NCI-H2196 treated with DMSO at 0.1 percent for 48 hours (cell line): Measurements from ENCODE around the gene LTBP1.
"Not testable (repeated sequence)": the region's sequence is repeated elsewhere in the genome, so short reads cannot be mapped to it uniquely, and the experiment has no call there.

Source experiments
- DNase-seq: peaks from one replicate; lab custom pipeline; 2025; ENCODE audit not compliant: unreplicated experiment; lab: John Stamatoyannopoulos, UW

The LTBP1 gene

GRCh38 chr2:32946314-32947075, at the start of gene LTBP1:
LTBP1 (plus strand) TSS chr2:32946953; CDS start chr2:32947325, 372 bp downstream.
- DNase-seq, result no peak

- no peak for DNase-seq
Observed at GRCh38 chr2:32900246-32900973, 46.3 kb upstream of the LTBP1 start.

GRCh38 chr2:32901313-32901712, 45.4 kb upstream of the LTBP1 start:
- no peak for DNase-seq

- no peak for DNase-seq
Observed at GRCh38 chr2:32902174-32902573, 44.6 kb upstream of the LTBP1 start.

DNA sequence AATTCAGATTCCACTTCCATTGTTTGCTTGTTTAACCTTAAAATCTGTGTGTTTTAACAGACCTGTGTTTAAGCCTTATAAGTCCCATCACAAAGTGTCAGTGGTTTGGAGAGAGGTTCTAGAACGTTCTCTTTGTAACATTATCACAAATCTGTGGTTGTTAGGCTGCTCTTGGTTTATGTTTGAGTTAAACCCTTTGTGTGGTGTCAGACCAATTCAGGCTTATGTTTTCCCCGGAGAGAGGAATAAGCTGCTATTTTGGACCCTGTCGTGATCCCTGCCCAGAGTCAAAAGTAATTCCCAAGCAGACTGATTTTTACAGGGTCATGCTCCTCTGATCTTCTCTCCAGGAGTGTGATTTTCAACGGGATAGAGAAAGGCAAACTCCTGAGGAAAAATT, 43.8 kb upstream of the LTBP1 start:
- no peak for DNase-seq

DNA sequence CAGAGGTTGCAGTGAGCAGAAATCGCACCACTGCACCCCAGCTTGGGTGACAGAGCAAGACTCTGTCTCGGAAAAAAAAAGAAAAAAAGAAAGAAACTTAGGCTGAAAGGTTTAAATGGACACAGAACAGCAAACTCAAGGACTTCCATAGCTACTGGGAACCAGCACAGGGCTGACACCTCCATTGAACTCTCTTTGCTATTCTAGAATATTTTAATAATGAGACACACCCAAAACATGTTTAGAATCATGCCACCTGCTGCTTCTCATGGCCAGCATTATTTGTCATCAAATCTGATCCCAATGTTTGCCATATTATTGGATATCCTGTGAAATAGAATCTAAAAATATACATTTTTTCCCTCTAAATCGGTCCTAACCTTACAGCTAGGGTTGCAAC, 42.7 kb upstream of the LTBP1 start:
- no peak for DNase-seq

- DNase-seq, result no peak
Observed at GRCh38 chr2:32904751-32905150, 42.0 kb upstream of the LTBP1 start.

DNA sequence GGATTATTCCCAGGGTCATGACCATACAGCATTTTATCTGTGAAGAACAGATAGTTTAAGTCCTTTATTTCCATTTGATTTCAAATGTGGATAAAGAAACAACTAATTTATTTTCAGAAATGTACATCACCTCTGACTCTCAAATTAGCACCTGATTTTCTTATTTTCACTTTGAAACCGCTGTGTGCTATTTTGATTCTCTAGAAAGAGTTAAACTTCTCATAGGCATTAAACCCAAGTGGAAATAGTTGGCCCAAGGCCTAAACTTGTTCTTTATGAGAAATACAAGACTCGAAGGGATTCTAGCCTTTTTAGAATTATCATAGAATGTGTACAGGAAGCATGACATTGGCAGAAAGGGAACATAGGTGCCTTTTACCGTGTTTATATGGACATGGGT, 41.5 kb upstream of the LTBP1 start:
- DNase-seq, result no peak

- DNase-seq, result no peak
Observed at GRCh38 chr2:32910883-32911598, 35.7 kb upstream of the LTBP1 start.

DNA sequence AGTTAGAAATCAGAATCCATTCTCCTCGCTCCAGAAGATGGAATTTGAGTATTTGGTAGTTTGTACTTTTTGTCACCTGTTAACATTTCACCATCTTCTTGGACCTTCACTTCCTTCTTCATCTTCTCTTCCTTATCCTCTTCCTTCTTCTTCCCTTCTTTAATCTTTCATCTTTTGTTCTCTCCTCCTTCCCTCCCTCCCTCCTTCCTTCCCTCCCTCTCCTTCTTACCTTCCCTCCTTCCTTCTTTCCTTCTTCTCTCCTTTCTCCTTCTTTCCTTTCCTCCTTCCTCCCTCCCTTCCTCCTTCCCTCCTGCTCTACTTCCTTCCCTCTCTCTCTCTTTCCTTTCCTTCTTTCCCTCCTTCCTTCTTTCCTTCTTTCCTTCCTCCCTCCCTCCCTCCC, 31.1 kb upstream of the LTBP1 start:
- no peak for DNase-seq

- DNase-seq, result no peak
Observed at GRCh38 chr2:32918774-32919173, 28.0 kb upstream of the LTBP1 start.

DNA sequence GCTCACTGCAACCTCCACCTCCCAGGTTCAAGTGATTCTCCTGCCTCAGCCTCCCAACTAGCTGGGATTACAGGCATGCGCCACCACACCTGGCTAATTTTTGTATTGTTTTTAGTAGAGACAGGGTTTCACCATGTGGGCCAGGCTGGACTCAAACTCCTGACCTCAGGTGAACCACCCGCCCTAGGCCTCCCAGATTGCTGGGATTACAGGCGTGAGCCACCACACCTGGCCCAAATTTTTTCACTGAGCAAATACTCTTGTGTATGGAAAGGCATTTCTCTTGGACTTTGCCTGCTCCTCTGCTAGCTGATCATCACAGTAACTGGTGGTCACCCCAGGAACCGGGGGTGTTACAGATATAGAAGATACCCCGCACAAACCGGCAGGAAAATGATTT, 26.9 kb upstream of the LTBP1 start:
- not testable (repeated sequence) for DNase-seq

DNA sequence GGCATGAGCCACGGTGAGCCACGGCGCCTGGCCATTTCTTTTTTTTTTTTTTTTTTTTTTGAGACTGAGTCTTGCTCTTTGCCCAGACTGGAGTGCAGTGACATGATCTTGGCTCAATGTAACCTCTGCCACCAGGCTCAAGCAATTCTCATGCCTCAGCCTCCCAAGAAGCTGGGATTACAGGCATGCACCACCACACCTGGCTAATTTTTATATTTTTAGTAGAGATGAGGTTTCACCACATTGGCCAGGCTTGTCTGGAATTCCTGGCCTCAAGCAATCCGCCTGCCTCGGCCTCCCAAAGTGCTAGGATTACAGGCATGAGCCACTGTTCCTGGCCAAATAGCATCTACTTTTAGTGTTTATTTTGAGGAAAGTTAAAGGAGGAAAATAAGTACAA, 25.3 kb upstream of the LTBP1 start:
- DNase-seq, result not testable (repeated sequence)

DNA sequence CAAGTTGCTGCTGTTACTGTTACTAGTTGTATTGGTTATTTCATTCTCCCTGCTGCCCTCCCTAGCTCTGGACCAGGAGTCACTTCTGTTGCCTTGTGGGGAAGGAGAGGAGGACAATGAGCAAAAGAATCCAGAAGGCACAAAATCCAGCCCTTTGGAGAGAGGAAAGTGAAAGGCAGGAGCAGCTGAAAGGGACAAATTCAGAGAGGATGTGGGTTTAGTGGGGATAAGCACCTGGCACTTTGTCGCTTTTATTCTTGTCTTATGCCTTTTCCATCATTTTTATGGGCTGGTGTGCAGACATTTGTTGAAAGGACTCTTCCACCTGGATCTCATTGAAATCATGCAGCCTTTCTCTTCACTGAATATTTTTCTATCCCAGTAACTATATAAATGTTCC, 24.3 kb upstream of the LTBP1 start:
- no peak for DNase-seq

DNA sequence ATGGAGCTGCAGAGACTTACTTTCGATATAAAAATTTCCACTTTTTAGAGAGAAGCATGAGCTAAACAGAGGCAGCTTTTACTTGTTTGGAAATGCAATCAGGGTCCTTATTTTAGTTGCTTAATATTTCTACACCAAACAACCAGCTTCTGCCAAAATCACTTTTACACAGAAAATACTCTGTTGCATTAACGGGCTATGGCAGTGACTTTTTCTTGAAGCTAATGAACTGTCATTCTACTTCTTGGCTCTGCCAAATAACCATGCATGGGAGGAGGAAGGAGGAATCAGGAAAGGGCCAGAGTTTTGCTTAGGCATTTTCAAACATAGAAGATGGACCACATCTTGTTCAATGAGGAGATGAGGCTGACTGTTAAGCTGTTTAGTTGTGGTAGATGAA, 23.6 kb upstream of the LTBP1 start:
- no peak for DNase-seq

- DNase-seq, result no peak
Observed at GRCh38 chr2:32925283-32925815, 21.4 kb upstream of the LTBP1 start.

GRCh38 chr2:32925976-32926707, 20.6 kb upstream of the LTBP1 start:
- no peak for DNase-seq

GRCh38 chr2:32926708-32927084, 20.1 kb upstream of the LTBP1 start:
- DNase-seq, result no peak

GRCh38 chr2:32930436-32930835, 16.3 kb upstream of the LTBP1 start:
- DNase-seq, result no peak

- DNase-seq, result no peak
Observed at GRCh38 chr2:32931519-32931918, 15.2 kb upstream of the LTBP1 start.
